ENCODE results near the gene RAPGEF4.
"Not testable (repeated sequence)": the region's sequence is repeated elsewhere in the genome, so short reads cannot be mapped to it uniquely, and the experiment has no call there.

Gene RAPGEF4

DNA sequence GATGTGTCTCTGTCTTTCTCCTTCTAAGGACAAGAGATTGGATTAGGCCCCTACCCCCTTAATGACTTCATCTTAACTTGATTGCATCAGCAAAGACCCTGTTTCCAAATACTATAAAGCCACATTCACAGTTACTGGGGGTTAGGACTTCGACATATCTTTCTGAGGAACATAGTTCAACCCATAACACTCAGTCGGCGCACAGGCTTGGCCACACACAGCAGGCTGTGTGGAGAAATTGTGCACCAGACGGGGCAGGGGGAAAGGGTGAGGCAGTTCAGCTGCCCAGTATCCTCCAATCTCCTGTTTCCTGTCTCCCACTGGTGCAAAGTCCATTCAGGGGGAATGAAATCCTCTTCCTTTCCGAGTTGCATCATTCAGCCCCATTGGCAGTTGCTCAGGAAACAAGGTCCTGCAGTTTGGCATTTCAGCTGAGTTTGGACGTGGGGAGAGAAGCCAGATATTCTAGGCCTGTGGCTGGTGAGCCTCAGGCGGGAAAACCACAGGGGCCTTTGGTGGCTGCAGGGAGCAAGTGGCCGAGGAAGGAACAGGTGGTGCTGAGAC is 9.4 kb upstream of the RAPGEF4 start:
- no peak for DNase-seq (ENCODE audit: low read depth in 2 of 2)

DNA sequence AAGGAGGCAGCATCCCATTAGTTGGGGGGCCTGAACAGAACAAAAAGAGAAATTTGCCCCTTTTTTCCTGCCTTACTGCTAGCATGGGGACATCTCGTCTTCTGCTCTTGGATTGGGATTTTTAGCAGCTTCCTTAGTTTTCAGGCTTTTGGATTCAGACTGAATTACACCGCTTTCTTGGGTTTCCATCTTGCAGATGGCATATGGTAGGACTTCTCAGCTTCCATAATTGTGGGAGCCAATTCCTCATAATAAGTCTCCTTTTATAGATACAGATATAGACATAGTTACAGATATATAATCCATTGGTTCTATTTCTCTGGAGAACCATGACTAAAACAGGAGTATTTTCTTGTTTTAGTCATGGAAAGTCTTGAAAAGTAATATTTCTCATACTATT is 5.2 kb upstream of the RAPGEF4 start:
- no peak for DNase-seq (ENCODE audit: low read depth in 2 of 2)

DNA sequence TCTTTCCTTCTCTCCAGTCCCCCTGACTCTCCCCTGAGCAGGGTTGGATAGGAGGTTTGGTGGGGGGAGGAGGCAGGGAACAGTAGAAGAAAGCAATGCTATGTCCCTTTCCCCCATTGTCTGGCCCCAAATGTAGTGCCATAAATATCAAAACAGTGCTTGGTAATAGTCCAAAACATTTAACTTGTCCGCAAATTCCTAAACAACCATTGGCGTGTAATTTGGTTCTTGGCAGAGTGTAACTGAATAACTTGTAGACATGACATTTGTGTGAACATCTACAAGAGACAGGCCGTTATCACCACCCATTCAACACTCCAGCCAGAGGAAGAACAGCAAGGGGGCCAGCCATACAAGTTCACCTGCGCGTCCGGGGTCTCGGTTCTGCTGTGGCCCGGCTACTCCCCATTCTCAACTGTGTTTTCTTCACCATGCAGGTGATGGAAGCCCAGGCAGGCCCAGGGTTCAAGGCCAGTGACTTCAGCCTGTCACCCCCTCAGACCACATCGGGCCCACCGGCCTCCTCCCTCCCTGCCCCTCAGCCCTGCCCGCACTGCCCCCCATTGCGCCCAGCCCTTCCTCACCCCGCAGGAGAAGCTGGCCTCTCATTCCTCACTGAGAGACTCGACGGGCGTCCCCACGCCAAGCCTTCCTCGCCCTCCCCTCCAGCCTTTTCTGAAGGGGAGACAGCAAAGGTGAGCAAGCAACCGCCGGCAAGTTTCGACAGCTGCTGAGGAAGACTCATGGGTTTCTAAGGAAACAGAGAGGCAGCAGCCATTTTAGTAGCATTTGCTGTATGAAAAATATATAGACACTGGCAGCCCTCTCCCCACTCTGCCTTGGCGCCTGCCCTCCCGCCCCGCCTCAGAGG is 699 bp upstream of the RAPGEF4 start:
- no peak for DNase-seq (ENCODE audit: low read depth in 2 of 2)

DNA sequence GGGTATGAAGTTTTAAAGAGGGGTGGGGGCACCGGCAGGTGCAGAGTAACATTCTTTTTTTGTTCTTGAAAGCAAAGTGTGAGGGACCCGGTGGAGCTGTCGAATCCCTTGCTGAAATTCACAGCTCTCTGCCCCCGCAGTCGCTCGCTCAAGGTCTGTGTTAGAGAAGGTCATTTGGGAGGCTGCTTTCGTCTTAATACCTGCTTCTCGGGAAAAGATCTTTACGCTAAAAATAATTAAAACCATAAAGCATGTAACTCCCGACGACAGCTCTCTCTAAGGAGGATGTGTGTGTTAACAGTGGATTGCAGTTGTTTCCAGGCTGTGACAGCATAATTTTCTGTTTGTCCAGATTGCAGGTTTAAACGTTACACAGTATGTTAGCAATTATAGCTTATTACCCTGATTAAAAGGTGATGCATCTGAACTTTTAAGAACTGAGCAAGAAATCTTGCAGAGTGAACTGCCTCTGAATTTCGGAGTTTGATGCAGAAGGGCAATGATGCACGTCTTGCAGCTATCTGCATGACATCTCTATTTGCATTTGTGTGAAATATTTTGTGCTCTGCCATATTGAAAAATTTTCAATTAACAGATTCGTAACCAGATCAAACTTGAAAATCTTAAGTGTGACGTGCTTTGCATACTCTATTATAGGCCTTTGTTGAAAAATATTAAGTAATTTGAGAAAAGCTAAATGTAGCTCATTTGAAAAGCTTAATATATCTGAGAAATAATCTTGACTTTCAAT is 954 bp downstream of the RAPGEF4 start:
- DNase-seq (ENCODE audit: low read depth in 2 of 2): no peak

DNA sequence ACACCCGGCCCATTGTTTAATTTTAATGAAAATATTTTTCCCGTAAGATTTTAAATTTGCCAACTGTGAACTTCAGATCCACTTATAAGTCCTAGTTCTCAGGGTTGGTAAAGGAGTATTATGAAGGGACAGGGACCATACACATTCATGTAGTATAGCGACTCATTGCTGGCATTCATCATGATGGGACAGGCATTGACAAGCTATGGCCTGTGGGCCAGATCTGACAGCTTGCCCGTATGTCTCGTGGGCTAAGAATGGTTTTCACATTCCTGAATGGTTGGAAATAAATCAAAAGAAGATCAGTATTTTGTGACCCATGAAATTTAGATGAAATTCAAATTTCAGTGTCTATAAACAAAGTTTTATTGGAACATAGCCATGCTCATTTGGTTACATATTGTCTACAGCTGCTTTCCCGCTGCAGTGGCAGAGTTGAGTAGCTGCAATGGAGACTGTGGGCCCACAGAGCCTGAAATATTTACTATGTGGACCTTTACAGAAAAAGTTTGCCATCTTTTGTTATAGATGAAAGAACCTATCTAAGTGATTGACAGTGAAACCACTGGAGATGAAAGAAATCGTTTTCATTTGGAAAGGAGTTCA is 4.1 kb downstream of the RAPGEF4 start:
- DNase-seq (ENCODE audit: low read depth in 2 of 2): no peak

DNA sequence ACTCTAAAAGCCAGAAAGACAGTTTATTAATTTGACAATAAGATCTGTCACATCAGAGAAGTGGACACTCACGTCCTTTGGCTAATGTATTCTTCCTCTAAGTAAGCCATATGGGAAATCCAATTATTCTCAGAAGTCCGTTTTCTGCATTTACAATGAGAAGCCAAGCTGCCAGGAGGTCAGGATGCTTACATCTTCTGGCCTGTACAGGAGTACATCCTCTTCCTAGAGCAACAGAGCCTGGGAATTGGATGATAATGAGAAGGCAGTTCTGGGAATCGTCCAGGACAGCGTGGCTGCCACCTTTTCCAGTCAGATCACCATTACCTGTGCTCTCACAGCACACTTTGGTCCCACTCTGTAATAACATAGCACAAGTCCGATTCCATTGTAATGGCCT is 5.2 kb downstream of the RAPGEF4 start:
- no peak for DNase-seq (ENCODE audit: low read depth in 2 of 2)

DNA sequence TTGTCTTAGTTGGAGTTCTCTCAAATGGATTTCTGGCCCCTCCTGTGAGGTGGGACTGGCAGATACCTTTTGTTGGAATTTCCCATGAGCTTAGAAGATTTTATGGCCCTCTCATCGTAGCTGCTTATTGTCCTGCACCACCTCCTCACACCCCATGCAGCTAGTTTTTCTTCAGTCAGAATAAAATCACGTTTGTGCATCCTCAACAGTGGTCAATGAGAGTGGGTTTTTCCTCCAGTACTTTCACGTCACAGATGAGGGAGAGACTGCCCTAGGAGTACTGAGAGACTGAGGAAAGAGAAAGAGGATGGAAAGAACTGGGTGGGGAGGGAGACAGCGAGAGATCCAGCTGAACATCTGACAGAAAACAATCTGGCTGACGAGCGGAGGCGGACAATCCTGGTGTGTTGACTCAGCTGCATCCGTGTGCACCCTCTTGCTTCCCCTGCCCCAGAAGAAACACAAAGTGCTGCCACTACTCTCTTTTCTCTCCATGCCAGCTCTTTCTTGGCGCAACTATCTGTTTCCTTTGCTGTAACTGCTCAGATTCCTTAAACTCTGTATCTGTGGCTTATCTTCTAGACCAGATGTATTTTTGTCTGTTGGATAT is 7.4 kb downstream of the RAPGEF4 start:
- DNase-seq (ENCODE audit: low read depth in 2 of 2): no peak

DNA sequence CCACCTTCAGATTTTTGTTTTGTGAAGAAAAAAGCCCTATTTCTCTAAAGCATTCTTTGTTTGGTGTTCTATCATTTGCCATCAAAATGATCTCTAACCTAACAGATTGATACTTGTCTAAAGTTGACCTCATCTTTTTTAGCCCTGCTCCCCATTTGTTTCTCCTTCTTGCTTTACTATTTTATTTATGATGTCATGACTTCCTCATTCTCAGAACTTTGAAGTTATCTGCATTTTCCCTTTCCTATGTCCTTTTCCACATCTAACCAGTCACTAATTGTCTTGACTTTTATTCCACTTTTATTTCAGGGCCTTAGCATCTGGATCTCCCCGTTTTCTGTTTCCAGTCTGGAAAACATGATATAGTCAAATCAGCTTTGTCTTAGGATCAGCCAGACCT is 8.3 kb downstream of the RAPGEF4 start:
- DNase-seq (ENCODE audit: low read depth in 2 of 2): no peak

DNA sequence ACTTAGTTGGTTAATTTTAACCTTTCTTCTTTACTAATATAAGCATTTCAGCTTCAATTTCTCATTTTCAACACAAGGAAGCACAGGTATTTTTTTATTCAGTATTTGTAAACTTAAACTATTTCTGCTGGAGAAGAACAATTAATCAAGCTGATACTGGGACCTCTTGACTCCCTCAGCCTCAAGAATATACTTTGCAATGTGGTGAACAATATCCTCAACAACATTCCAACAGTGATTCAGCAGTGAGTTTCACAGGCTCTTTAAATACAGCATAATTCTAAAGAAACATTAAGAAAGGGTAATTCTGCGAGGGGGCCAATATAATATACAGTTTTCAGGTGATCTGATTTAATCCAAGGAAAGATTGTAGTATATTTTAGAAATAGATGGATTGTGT is 10.0 kb downstream of the RAPGEF4 start:
- DNase-seq (ENCODE audit: low read depth in 2 of 2): no peak

DNA sequence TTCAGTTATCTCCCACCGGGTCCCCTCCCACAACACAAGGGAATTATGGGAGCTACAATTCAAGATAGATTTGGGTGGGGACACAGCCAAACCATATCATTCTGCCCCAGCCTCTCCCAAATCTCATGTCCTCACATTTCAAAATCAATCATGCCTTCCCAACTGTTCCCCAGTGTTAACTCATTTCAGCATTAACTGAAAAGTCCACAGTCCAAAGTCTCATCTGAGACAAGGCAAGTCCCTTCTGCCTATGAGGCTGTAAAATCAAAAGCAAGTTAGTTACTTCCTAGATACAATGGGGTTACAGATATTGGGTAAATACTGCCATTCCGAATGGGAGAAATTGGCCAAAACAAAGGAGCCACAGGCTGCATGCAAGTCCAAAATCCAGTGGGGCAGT is 12.9 kb downstream of the RAPGEF4 start:
- DNase-seq (ENCODE audit: low read depth in 2 of 2): not testable (repeated sequence)

DNA sequence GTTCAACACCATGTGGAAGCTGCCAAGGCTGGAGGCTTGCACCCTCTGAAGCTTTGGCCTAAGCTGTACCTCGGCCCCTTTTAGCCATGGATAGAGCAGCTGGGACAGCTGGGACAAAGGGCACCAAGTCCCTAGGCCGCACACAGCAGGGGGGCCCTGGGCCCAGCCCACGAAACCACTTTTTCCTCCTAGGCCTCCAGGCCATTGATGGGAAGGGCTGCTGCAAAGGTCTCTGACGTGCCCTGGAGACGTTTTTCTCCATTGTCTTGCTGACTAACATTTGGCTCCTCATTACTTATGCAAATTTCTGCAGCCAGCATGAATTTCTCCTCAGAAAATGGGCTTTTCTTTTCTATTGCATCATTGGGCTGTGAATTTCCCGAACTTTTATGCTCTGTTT is 13.7 kb downstream of the RAPGEF4 start:
- no peak for DNase-seq (ENCODE audit: low read depth in 2 of 2)

DNA sequence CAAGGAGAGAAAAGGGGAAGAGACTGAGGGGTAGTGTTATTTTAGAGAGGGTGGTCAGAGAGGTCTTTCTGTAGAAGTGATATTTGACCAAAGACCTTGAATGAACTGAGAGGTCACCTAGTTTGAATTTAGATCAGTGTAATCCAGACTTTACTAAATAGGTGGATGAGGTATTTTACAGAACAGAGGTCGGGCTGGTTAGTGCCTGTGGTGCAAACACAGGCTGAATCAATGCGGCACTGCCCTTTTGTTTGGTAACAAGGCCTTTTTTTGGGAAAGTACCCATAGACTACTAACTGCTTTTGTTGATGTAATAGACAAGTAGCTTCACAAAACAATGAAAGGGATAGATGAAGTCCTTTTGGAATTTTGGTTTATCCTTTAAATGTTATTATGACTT is 15.9 kb downstream of the RAPGEF4 start:
- no peak for DNase-seq (ENCODE audit: low read depth in 2 of 2)

DNA sequence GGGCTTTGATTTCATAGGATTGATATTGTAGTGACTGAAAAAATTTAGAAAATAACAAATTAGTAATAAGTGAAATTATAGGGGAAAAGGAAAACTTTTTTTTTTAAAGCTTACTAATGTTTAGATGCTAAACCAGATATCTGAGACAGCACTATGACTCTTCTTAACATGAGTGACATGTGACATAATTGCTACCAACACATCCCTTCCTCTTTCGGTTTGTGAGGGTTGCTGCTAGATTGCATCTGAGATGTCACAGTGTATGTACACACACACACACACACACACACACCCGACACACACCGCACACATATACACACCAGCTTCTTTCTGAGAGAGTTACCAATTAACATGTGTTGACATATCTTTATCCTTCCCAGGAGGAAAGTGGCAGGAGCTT is 18.0 kb downstream of the RAPGEF4 start:
- DNase-seq (ENCODE audit: low read depth in 2 of 2): no peak

DNA sequence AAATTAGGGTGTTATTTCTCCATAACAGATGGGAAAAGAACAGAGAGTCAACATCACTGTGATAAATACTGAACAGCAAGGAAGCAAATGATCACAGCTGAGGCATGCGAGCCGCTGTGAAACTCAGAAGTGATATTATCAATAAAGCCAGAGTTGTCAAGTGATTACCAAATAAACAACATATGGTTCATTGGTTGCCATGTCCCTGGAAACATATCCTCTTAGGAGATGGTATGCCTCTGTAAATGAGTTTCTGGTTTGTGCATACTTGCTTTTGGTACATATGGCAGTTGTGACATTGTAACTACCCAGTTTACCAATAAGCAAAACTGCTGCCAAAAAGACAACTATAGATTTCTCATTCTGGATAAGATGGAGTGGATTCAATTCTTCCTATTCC is 23.8 kb downstream of the RAPGEF4 start:
- DNase-seq (ENCODE audit: low read depth in 2 of 2): no peak

DNA sequence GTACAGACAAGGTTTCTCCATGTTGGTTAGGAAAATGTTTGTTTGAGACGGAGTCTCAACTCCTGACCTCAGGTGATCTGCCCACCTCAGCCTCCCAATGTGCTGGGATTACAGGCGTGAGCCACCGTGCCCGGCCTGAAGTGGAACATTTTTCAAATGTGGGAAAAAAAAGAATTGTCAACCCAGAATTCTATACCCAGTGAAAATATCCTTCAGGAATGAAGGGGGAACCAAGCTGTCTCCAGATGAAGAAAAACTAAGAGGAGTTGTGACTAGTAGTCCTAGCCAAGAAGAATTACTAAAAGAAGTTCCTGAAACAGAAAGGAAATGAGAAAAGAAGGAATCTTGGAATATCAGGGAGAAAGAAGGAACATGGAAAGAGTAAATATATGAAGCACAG is 25.7 kb downstream of the RAPGEF4 start:
- DNase-seq (ENCODE audit: low read depth in 2 of 2): no peak

DNA sequence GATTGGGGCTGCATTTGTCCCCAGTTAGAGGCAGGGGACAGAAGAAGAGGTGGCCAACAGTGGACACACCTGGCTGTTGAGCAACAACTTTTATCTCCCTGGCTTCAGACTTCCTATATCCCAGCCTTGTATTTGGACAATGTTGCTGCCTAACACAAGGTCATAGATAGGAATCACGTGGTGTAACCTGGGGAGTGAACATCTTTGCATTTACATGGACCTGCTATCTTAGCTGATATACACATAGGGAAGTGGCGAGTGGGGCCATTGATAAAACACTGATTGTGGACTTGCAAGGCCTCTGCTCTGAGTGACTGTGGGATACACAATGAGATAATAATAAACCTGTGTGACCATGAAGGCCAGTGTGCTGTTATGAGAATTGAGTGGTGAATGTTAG is 26.9 kb downstream of the RAPGEF4 start:
- no peak for DNase-seq (ENCODE audit: low read depth in 2 of 2)

DNA sequence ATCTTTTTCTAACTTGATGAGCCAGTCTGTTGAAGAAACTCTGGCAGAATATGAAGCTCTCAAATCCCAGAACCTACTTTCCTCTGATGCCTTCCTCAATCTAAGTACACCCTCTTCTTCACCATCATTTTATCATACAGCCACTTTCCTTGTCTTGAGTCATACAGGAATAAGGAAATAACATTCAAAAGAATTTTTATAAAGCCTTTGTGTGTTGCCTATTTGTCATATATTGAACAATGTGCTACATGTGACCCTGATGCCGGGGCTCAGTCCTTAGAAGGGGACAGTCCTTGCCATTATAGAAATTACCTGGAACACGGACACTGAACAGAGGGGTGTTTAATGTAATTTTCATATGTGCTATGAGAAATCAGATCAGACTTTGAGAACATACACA is 27.4 kb downstream of the RAPGEF4 start:
- DNase-seq (ENCODE audit: low read depth in 2 of 2): no peak

DNA sequence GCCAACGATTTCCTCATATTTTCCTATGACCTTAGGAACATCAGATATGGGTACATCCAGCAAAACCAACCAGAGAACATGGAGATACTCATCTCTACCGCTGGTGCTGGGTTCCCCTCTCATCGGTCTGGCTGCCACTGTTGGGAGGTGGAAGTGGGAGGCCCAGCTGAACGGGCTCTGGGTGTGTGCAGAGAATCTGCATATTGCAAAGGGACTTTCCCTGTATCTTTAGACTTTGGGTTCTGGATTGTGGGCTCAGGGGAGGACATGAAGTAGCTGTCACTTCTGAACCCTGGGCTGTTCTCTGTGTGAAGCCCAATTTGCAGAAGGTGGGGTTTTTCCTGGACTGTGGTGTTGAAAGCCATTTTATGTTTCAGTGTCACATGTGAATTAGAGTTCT is 30.0 kb downstream of the RAPGEF4 start:
- no peak for DNase-seq (ENCODE audit: low read depth in 2 of 2)

DNA sequence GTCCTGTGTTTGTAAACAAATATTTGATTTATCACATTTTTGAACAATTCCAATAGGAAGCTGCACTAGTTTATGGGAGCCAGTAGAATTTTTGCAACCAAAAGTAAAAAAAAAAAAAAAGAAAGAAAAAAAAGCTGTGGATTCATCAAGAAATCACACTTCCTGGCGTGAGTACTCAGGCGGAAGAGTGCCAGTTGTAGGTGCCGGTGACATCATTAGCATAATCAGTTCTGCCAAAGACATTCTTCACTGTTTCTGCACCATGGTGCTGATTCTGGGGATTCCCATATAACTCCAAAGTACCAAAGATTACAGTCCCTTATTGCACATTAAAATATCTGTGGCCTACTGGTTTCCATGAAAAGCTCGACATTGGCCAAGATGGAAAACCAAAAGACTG is 32.8 kb downstream of the RAPGEF4 start:
- no peak for DNase-seq (ENCODE audit: low read depth in 2 of 2)

DNA sequence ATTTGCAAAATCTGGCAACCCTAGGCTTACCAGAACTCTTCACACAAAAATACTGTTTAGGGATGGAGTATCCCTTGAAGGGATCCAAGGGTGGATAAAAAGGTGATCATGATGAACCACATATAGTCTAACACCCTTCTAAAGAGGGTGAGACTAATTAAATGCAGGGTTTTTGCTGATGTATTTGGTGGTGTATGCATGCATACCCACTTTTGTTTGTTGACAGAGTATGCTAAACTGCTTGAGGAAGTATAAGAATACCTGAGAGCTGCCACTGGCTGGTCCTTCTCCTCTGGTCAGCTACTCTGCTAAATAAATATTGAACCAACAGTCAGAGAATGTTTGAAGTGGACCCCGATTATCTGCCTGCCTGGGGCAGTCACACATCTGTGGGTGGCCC is 34.2 kb downstream of the RAPGEF4 start:
- DNase-seq (ENCODE audit: low read depth in 2 of 2): no peak

DNA sequence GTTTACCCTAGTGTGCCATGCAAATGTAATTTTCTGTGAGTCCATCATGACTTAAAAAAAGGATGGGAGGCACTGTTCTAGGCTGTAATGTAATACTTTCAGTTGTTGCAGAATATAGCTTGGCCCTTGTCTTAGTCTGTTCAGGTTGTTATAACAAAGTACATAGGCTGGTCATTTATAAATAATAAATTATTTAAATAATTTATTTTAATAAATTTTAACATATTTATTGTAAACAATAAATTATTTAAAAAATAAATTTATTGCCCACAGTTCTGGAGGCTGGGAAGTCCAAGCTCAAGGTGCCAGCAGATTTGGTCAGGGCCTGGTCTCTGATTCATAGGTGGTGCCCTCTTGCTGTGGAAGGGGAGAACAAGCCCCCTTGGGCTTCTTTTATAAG is 35.2 kb downstream of the RAPGEF4 start:
- DNase-seq (ENCODE audit: low read depth in 2 of 2): no peak

DNA sequence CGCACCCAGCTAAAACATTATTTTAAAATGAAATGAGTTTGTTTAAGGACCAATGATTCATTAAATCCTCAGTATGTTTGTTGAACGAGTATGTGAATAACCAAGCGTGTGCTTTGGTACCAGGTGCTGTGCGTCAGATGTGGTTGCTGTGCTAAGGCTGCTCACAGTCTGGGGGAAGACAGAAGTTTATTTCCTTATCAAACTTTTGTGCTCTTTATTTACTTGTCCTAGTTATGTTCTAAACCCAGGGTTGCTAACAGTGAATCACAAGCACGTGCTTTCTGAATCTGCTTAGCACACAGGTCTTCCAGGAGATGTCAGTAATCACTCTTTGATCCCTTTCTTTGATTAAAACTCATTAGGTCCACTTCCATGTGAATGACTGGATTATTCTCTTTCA is 37.0 kb downstream of the RAPGEF4 start:
- DNase-seq (ENCODE audit: low read depth in 2 of 2): no peak

Measured in activated CD4-positive, alpha-beta T cell treated with anti-CD3 and anti-CD28 coated beads for 24 hours (primary cell).